OCI-LY7 (cell line): ENCODE results near the gene COL8A1. TPM values are rescaled to one million over a fixed set of nuclear protein-coding genes. Genes with fewer than 3 reads are reported as not detected.

Experiments
- BruUV-seq: library from RNA; stranded (reverse); fragments of 400-500 nt; replicated peaks from 2 replicates; lab custom pipeline; 2021; lab: Mats Ljungman, UMichigan
- CTCF ChIA-PET: fragments of 300-600 bp; sonication (Branson Sonifier 250); formaldehyde crosslinking; loops from one replicate; lab custom pipeline; 2022; ENCODE audit warnings: antibody characterized with exemption; ENCODE audit not compliant: unreplicated experiment; lab: Charles Lee
- POLR2A ChIA-PET: fragments of 300-600 bp; sonication (Branson Sonifier 250); formaldehyde crosslinking; loops from one replicate; lab custom pipeline; 2022; ENCODE audit warnings: antibody characterized with exemption; lab: Charles Lee
- DNase-seq: peaks from one replicate; pipeline ENCODE4 v3.0.0-alpha.2; 2015; ENCODE audit warnings: low spot score
- H2AFZ ChIP-seq: fragments of 200-600 bp; sonication (generic), shearing (Covaris generic); 2 replicates; pipeline ENCODE4 v1.6.1; 2014; ENCODE audit warnings: mild to moderate bottlenecking, antibody characterized with exemption, low read length, moderate library complexity
- H3K27ac ChIP-seq: fragments of 200-600 bp; sonication (generic); 2 replicates; pipeline ENCODE4 v1.5.1; 2014; ENCODE audit warnings: mixed run types, low read depth, mild to moderate bottlenecking, moderate library complexity, low read length, inconsistent platforms; ENCODE audit not compliant: poor library complexity, severe bottlenecking
- H3K36me3 ChIP-seq: fragments of 200-600 bp; sonication (generic); 2 replicates; pipeline ENCODE4 v1.6.1; 2014; ENCODE audit warnings: mild to moderate bottlenecking, antibody characterized with exemption, low read length, moderate library complexity, mixed read lengths; ENCODE audit not compliant: insufficient read depth
- H3K4me1 ChIP-seq: fragments of 200-600 bp; sonication (generic); 2 replicates; pipeline ENCODE4 v1.5.1; 2014; ENCODE audit warnings: mild to moderate bottlenecking, low read length; ENCODE audit not compliant: insufficient read depth, poor library complexity, severe bottlenecking
- H3K4me2 ChIP-seq: fragments of 200-600 bp; sonication (generic); 2 replicates; pipeline ENCODE4 v1.6.1; 2014; ENCODE audit warnings: mild to moderate bottlenecking, low read length
- H3K4me3 ChIP-seq: fragments of 200-600 bp; sonication (generic); 2 replicates; pipeline ENCODE4 v1.5.1; 2014; ENCODE audit warnings: mild to moderate bottlenecking, low read depth, low read length; ENCODE audit not compliant: poor library complexity, severe bottlenecking
- H3K79me2 ChIP-seq: fragments of 200-600 bp; sonication (generic); 2 replicates; pipeline ENCODE4 v1.6.1; 2016; ENCODE audit warnings: low read depth, mild to moderate bottlenecking, low read length, moderate library complexity, mixed read lengths; ENCODE audit not compliant: insufficient read depth
- H3K9me2 ChIP-seq: fragments of 200-600 bp; sonication (generic); 2 replicates; pipeline ENCODE4 v1.6.1; 2016; ENCODE audit warnings: mild to moderate bottlenecking, low read length, mixed read lengths; ENCODE audit not compliant: insufficient read depth
- H3K9me3 ChIP-seq: fragments of 200-600 bp; sonication (generic); 2 replicates; pipeline ENCODE4 v1.6.1; 2014; ENCODE audit warnings: mild to moderate bottlenecking, mixed run types, low read length, mixed read lengths
- H4K20me1 ChIP-seq: fragments of 200-600 bp; sonication (generic); 2 replicates; pipeline ENCODE4 v1.6.1; 2014; ENCODE audit warnings: mild to moderate bottlenecking, antibody characterized with exemption, low read length, moderate library complexity, mixed read lengths; ENCODE audit not compliant: insufficient read depth
- EZH2phosphoT487 ChIP-seq: fragments of 200-600 bp; sonication (generic); IDR thresholded peaks from 2 replicates; pipeline ENCODE4 v1.6.1; 2018; ENCODE audit warnings: low read depth, borderline replicate concordance, mild to moderate bottlenecking, mixed run types, antibody characterized with exemption, low read length, moderate library complexity, mixed read lengths
- intact Hi-C: fragments of 100-400 bp; cut with micrococcal nuclease; formaldehyde crosslinking; loops from one replicate; pipeline ENCODE4 v1.10.0; 2022; ENCODE audit not compliant: unreplicated experiment
- total RNA-seq, 2 experiments: library from RNA; depleted of rRNA in 1 of 2; stranded (reverse); fragments of >200 nt in 1 of 2; shearing (Covaris generic) in 1 of 2; gene quantifications; 2 replicates each; pipeline ENCODE4 v1.2.3, GENCODE V29; 2014 to 2022
- TF ChIP-seq, protein P1 (sequence below): fragments of 200-600 bp; sonication (generic); conservative IDR thresholded peaks from 2 replicates; pipeline ENCODE4 v1.5.1; 2014; ENCODE audit warnings: mild to moderate bottlenecking, antibody characterized with exemption, low read length, moderate library complexity, mixed read lengths

Gene COL8A1
- total RNA-seq, 2 experiments from 2014 or later: 0.10 TPM; not detected in 1

DNA sequence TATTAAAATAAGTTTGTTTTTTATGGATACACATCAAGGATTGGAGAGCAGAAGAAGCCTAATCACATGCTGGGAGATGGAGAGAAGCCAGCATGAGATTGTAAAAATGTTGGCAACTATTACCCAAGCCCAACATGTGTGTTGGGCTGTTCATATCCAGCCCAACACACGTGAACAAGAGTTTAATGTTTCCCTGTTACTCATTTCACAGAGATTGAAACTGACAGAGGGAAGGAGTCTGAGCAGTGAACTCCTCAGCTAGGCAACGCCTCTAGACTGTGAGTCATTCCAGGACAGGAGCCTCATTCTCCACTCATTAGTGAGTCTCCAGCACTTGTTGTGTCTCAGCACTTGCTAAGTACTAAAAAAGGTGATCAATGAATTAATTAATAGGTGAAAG lies 136.1 kb downstream of the COL8A1 start:
- intact Hi-C loops: no loop called here
- Histone ChIP-seq H3K4me1 (no peaks in the 10 kb centered on the region), H3K36me3 (no peaks in the 10 kb centered on the region), H3K4me2 (no peak overlapping the region), H2AFZ (no peak overlapping the region), H3K9me3 (no peaks in the 10 kb centered on the region), H3K79me2 (no peaks in the 10 kb centered on the region), H3K4me3 (no peak overlapping the region), H4K20me1 (no peaks in the 10 kb centered on the region), H3K9me2 (no peaks in the 10 kb centered on the region), H3K27ac (no peak overlapping the region)
- TF ChIP-seq EZH2phosphoT487: no peak
- TF ChIP-seq, protein P1, sequence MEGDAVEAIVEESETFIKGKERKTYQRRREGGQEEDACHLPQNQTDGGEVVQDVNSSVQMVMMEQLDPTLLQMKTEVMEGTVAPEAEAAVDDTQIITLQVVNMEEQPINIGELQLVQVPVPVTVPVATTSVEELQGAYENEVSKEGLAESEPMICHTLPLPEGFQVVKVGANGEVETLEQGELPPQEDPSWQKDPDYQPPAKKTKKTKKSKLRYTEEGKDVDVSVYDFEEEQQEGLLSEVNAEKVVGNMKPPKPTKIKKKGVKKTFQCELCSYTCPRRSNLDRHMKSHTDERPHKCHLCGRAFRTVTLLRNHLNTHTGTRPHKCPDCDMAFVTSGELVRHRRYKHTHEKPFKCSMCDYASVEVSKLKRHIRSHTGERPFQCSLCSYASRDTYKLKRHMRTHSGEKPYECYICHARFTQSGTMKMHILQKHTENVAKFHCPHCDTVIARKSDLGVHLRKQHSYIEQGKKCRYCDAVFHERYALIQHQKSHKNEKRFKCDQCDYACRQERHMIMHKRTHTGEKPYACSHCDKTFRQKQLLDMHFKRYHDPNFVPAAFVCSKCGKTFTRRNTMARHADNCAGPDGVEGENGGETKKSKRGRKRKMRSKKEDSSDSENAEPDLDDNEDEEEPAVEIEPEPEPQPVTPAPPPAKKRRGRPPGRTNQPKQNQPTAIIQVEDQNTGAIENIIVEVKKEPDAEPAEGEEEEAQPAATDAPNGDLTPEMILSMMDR: no peak
- DNase-seq: no peak
- CTCF ChIA-PET: no interaction called here
- no TSS peak for BruUV-seq
- POLR2A ChIA-PET: no interaction called here

DNA sequence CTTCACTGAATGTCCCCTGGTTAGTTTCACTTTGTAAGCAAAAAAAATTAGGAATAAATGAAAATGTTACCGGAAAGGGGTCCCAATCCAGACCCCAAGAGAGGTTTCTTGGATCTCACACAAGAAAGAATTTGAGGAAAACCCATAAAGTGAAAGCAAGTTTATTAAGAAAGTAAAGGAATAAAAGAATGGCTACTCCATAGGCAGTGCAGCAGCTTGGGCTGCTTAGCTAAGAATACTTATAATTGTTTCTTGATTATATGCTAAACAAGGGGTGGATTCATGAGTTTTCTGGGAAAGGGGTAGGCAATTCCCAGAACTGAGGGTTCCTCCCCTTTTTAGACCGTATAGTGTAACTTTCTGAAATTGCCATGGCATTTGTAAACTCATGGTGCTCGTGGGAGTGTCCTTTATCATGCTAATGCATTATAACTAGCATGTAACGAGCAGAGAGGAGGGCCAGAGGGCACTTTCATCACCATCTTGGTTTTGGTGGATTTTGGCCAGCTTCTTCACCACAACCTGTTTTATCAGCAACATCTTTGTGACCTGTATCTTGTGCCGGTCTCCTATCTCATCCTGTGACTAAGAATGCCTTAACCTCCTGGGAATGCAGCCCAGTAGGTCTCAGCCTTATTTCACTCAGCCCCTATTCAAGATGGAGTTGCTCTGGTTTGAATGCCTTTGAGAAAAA lies 138.3 kb downstream of the COL8A1 start:
- no peaks in the 10 kb centered on the region for H3K36me3 ChIP-seq
- no peaks in the 10 kb centered on the region for H4K20me1 ChIP-seq
- no peaks in the 10 kb centered on the region for H3K4me1 ChIP-seq
- no TSS peak for BruUV-seq
- H3K79me2 ChIP-seq: no peaks in the 10 kb centered on the region
- H3K4me3 ChIP-seq: no peak overlapping the region
- CTCF ChIA-PET: no interaction called here
- no peaks in the 10 kb centered on the region for H3K9me2 ChIP-seq
- no peak overlapping the region for H2AFZ ChIP-seq
- intact Hi-C loops: no loop called here
- H3K4me2 ChIP-seq: no peak overlapping the region
- H3K27ac ChIP-seq: no peak overlapping the region
- POLR2A ChIA-PET: interaction anchor here (0.9 kb wide), 1 partner anchor 197 kb away, joined by 4 read pairs; no protein-coding TSS in a partner anchor
- DNase-seq: no peak
- no peak for TF ChIP-seq EZH2phosphoT487
- TF ChIP-seq, protein P1: no peak
- H3K9me3 ChIP-seq: no peaks in the 10 kb centered on the region

DNA sequence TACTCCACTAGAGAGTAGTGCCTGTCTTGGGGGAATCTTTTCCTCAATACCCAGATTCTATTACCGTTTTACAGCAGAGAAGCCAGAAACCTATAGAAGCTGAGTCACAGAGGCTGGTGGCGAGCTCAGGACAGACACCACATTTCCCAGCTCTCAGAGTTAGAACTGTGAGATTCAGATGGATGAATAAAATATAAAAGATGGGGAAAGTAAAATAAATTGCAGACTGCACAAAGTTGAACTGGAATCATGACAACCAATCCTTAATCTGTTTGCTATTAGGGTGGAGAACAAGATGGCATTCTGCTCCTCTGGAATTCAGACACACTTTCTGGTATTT lies 138.8 kb downstream of the COL8A1 start:
- no peak overlapping the region for H3K27ac ChIP-seq
- H3K9me3 ChIP-seq: no peaks in the 10 kb centered on the region
- H3K9me2 ChIP-seq: no peaks in the 10 kb centered on the region
- H3K79me2 ChIP-seq: no peaks in the 10 kb centered on the region
- H3K4me3 ChIP-seq: no peak overlapping the region
- no peaks in the 10 kb centered on the region for H3K4me1 ChIP-seq
- no peak for DNase-seq
- H3K4me2 ChIP-seq: no peak overlapping the region
- BruUV-seq: no TSS peak
- intact Hi-C loops: no loop called here
- TF ChIP-seq, protein P1: no peak
- no peak for TF ChIP-seq EZH2phosphoT487
- ChIA-PET POLR2A (interaction anchor here (0.9 kb wide), 1 partner anchor 197 kb away, joined by 4 read pairs; no protein-coding TSS in a partner anchor), CTCF (no interaction called here)
- H3K36me3 ChIP-seq: no peaks in the 10 kb centered on the region
- H2AFZ ChIP-seq: no peak overlapping the region
- no peaks in the 10 kb centered on the region for H4K20me1 ChIP-seq
